Retina (tissue), 1 donor: ENCODE data around the gene WAC.

ENCODE experiments used
- DNase-seq: peaks from one replicate; pipeline ENCODE4 v3.0.0-alpha.2; 2016

The WAC gene

DNA sequence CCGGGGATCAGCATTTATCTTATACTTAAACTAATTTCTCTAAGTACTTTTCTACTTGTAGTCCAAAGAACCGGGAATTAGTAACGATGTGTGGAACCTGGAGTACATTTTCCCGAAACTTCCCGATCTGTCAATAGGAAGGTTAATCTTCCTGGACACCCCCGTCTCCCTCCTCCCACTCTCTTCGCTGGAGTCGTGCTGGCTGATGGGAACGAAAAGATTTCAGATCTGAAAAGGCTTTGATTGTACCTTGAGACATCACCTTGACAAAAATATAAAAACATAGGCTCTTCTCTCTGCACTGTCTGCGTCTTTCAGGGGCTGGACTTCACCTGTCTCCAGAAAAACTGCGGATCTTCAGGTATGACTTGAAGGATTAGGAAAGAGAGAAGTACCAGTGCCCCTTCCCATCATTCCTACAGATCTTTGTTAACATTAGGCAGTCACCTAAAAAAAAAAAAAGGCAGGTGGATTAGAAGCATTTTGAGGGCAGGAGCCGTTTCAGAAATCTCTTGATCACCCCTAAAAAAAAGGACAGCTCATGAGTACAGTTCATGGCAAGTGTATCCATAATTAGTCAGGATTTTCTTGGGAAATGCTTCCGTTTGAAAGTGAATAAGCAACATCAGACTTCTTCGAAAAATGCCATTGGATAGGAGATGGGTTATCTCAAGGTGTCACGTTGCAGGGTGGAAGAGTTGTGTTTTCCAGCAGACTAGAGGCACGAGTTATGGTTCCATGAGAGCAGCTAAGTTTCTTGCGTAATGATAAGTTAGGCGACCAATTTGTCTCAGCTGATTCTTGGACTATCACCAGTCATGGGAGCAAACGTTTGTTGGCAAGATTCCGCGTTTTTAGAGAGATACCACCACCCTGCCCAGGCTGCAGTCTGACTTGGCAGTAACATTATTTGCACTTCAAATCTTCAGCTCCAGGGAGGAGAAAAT is 136.6 kb downstream of the WAC start:
- DNase-seq = no peak
